Keratinocyte (primary cell): ENCODE data around the gene SNAP29.

Experiments used
- CTCF ChIP-seq, 3 experiments: IDR thresholded peaks in 1 of 3; conservative IDR thresholded peaks in 1 of 3; optimal IDR thresholded peaks in 1 of 3; 2 replicates in 2 of 3; 3 replicates in 1 of 3; pipeline versions ENCODE3 to v1.5.1; 2011; ENCODE audit warnings: low read length in 3 of 3, mild to moderate bottlenecking in 3 of 3, moderate library complexity in 2 of 3, control low read depth in 1 of 3, inconsistent platforms in 1 of 3; ENCODE audit not compliant: insufficient read depth in 2 of 3; ENCODE audit errors: extremely low read depth in 1 of 3
- EZH2 ChIP-seq: IDR thresholded peaks from one replicate; pipeline ENCODE4 v1.6.1; 2012; ENCODE audit warnings: inconsistent platforms, mild to moderate bottlenecking, low read length, moderate library complexity

GRCh38 chr22:20899827-20900423 is 41.1 kb downstream of the SNAP29 start:
- TF ChIP-seq CTCF (optimal IDR thresholded peaks at IDR 0.05 in 1 of 3, IDR thresholded peaks at IDR 0.05 in 1 of 3, conservative IDR thresholded peaks at IDR 0.05 in 1 of 3; ENCODE audit: extremely low read depth in 1 of 3, insufficient read depth in 2 of 3, low read length in 3 of 3) = no peak
- no peak for TF ChIP-seq EZH2
